Heart left ventricle (tissue), 13 donors: Measurements from ENCODE around the gene AMBP.

Source experiments
- CTCF ChIP-seq, 12 donors: fragments of 200-600 bp; sonication (generic) in 4 of 12; IDR thresholded peaks; one replicate each; pipeline versions ENCODE4 v1.5.0 to v1.8.0; 2018 to 2022; ENCODE audit warnings: antibody characterized with exemption in 12 of 12, mild to moderate bottlenecking in 5 of 12
- POLR2A ChIP-seq, 2 donors: fragments of 450-650 bp; IDR thresholded peaks; one replicate each; pipeline ENCODE4 v1.6.1; 2017; ENCODE audit warnings: antibody characterized with exemption in 2 of 2, mild to moderate bottlenecking in 2 of 2, moderate library complexity in 2 of 2
- donor health status: ischemic (EF 13 %, LVEDD 7.1; RV severe dilation, severe dysfunction).
- donor health status: DM: no; HTN: yes; CAD: no.
- donor health status: DM: no; HTN: no; CAD: no.
- donor health status: ischemic (EF 25% LVEDD 6.9; RV normal size, moderate dysfunction).
- donor health status: ischemic (EF 25% LVEDD 5.7; RV mildly dilated, moderate dysfunction).
- donor health status: ischemic (EF 35%, LVEDD 5.7; RV mildly dilated, moderate dysfunction).
- donor health status: nonischemic (EF 11% LVEDD 7.7; RV severe dilation, severe dysfunction).
- donor health status: DM: yes; HTN: yes; CAD: no.
- donor health status: PGD.
- donor health status: ischemic (EF 29% LVEDD 5.4; RV normal size, mild dysfunction).
- donor health status: nonischemic (EF 23%, LVEDD 6.1; RV moderate dilation, normal function).

- no peak for TF ChIP-seq POLR2A (IDR thresholded peaks at IDR 0.05)
- TF ChIP-seq CTCF (IDR thresholded peaks at IDR 0.05), result no peak
Observed at GRCh38 chr9:114026335-114026734, 51.8 kb downstream of the AMBP start.
